H1 (cell line): ENCODE measurements around the gene CIAO2B.

Experiments
- CREB1 ChIP-seq: IDR thresholded peaks from 2 replicates; pipeline ENCODE4 v1.6.1; 2012; ENCODE audit warnings: inconsistent platforms
- EZH2 ChIP-seq: fragments of 200-600 bp; sonication (generic); IDR thresholded peaks from 2 replicates; pipeline ENCODE4 v1.7.1; 2012; ENCODE audit warnings: low read depth, mild to moderate bottlenecking, moderate library complexity, low read length, inconsistent platforms; ENCODE audit not compliant: severe bottlenecking
- JUN ChIP-seq: IDR thresholded peaks from 2 replicates; pipeline ENCODE4 v1.6.1; 2011; ENCODE audit warnings: low read depth, mild to moderate bottlenecking, improper control_type of control experiment, low read length
- JUND ChIP-seq: IDR thresholded peaks from 2 replicates; pipeline ENCODE4 v1.6.1; 2011; ENCODE audit warnings: mild to moderate bottlenecking, improper control_type of control experiment, low read length
- KDM5A ChIP-seq: fragments of 200-600 bp; IDR thresholded peaks from 2 replicates; pipeline ENCODE4 v1.7.1; 2012; ENCODE audit warnings: mild to moderate bottlenecking, low read length, inconsistent platforms, mixed read lengths
- POLR2A ChIP-seq, 2 experiments: IDR thresholded peaks; 1 replicate in 1 of 2; 2 replicates in 1 of 2; pipeline ENCODE4 v1.6.1; 2011; ENCODE audit warnings: low read depth in 2 of 2, low read length in 2 of 2, mild to moderate bottlenecking in 2 of 2; ENCODE audit errors: control extremely low read depth in 1 of 2
- SAP30 ChIP-seq: fragments of 300-600 bp; sonication (generic); IDR thresholded peaks from 2 replicates; pipeline ENCODE4 v1.7.1; 2012; ENCODE audit warnings: low read length, moderate library complexity, mild to moderate bottlenecking, inconsistent platforms; ENCODE audit not compliant: insufficient read depth, insufficient replicate concordance
- SIX5 ChIP-seq: IDR thresholded peaks from 2 replicates; pipeline ENCODE4 v1.6.1; 2011; ENCODE audit warnings: mild to moderate bottlenecking, low read depth, low read length
- SP4 ChIP-seq: IDR thresholded peaks from 2 replicates; pipeline ENCODE4 v1.6.1; 2012; ENCODE audit warnings: low read length, inconsistent platforms
- TEAD4 ChIP-seq: IDR thresholded peaks from 2 replicates; pipeline ENCODE4 v1.6.1; 2012; ENCODE audit warnings: low read depth, low read length, inconsistent platforms, mixed read lengths
- TF ChIP-seq, protein P1 (sequence below), 3 experiments: IDR thresholded peaks; 1 replicate in 2 of 3; 2 replicates in 1 of 3; pipeline versions ENCODE4 v1.5.1 to v1.6.1; 2011; ENCODE audit warnings: low read length in 3 of 3, mild to moderate bottlenecking in 3 of 3, inconsistent platforms in 2 of 3, low read depth in 1 of 3, moderate library complexity in 1 of 3; ENCODE audit not compliant: insufficient read depth in 1 of 3; ENCODE audit errors: control extremely low read depth in 1 of 3
- TF ChIP-seq, protein P2 (sequence below): IDR thresholded peaks from 2 replicates; pipeline ENCODE4 v1.6.1; 2011; ENCODE audit warnings: low read length, improper control_type of control experiment
- TF ChIP-seq, protein P3 (sequence below): IDR thresholded peaks from 2 replicates; pipeline ENCODE4 v1.6.1; 2012; ENCODE audit warnings: inconsistent platforms
- TF ChIP-seq, protein P4 (sequence below): IDR thresholded peaks from 2 replicates; pipeline ENCODE4 v1.6.1; 2012; ENCODE audit warnings: inconsistent platforms

DNA sequence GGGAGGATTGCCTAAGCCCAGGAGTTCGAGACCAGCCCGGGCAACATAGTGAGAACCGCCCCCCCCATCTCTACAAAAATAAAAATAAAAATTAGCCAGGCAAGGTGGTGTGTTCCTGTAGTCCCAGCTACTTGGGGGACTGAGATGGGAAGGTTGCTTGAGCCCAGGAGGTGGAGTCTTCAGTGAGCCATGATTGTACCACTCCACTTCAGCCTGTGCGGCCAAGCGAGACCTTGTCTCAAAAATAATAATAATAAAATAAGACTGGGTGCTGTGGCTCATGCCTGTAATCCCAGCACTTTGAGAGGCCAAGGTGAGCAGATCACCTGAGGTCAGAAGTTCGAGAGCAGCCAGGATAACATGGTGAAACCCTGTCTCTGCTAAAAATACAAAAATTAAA lies 42.4 kb downstream of the CIAO2B start:
- TF ChIP-seq POLR2A (IDR thresholded peaks at IDR 0.05; ENCODE audit: control extremely low read depth in 1 of 2, low read depth in 2 of 2, low read length in 2 of 2) (no peak), SIX5 (no peak), CREB1 (no peak), SAP30 (no peak), EZH2 (no peak), SP4 (no peak), TEAD4 (no peak), JUN (no peak), KDM5A (no peak), JUND (no peak)
- TF ChIP-seq, protein P1, sequence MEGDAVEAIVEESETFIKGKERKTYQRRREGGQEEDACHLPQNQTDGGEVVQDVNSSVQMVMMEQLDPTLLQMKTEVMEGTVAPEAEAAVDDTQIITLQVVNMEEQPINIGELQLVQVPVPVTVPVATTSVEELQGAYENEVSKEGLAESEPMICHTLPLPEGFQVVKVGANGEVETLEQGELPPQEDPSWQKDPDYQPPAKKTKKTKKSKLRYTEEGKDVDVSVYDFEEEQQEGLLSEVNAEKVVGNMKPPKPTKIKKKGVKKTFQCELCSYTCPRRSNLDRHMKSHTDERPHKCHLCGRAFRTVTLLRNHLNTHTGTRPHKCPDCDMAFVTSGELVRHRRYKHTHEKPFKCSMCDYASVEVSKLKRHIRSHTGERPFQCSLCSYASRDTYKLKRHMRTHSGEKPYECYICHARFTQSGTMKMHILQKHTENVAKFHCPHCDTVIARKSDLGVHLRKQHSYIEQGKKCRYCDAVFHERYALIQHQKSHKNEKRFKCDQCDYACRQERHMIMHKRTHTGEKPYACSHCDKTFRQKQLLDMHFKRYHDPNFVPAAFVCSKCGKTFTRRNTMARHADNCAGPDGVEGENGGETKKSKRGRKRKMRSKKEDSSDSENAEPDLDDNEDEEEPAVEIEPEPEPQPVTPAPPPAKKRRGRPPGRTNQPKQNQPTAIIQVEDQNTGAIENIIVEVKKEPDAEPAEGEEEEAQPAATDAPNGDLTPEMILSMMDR (IDR thresholded peaks at IDR 0.05; ENCODE audit: control extremely low read depth in 1 of 3, insufficient read depth in 1 of 3, low read depth in 1 of 3, low read length in 3 of 3) = no peak
- TF ChIP-seq, protein P2, sequence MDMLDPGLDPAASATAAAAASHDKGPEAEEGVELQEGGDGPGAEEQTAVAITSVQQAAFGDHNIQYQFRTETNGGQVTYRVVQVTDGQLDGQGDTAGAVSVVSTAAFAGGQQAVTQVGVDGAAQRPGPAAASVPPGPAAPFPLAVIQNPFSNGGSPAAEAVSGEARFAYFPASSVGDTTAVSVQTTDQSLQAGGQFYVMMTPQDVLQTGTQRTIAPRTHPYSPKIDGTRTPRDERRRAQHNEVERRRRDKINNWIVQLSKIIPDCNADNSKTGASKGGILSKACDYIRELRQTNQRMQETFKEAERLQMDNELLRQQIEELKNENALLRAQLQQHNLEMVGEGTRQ = no peak
- TF ChIP-seq, protein P3, sequence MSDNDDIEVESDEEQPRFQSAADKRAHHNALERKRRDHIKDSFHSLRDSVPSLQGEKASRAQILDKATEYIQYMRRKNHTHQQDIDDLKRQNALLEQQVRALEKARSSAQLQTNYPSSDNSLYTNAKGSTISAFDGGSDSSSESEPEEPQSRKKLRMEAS = no peak
- TF ChIP-seq, protein P4, sequence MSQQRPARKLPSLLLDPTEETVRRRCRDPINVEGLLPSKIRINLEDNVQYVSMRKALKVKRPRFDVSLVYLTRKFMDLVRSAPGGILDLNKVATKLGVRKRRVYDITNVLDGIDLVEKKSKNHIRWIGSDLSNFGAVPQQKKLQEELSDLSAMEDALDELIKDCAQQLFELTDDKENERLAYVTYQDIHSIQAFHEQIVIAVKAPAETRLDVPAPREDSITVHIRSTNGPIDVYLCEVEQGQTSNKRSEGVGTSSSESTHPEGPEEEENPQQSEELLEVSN = no peak
